ENCODE data around the gene INHBB. TPM values are rescaled to one million over a fixed set of nuclear protein-coding genes. Genes with fewer than 3 reads are reported as not detected.

The INHBB gene
- total and polyA plus RNA-seq, 4 donors: 0.97 to 7.8 (median 5.8) TPM

DNA sequence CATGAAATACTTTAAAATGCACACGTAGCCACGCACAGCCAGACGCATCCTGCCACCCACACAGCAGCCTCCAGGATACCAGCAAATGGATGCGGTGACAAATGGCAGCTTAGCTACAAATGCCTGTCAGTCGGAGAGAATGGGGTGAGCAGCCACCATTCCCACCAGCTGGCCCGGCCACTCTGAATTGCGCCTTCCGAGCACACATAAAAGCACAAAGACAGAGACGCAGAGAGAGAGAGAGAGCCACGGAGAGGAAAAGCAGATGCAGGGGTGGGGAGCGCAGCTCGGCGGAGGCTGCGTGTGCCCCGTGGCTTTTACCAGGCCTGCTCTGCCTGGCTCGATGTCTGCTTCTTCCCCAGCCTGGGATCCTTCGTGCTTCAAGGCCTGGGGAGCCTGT is 4.1 kb downstream of the INHBB start:
- H3K4me3 ChIP-seq: no peak overlapping the region
- peaks cover 0 to 12% (median 4%) of the 10 kb centered on the region in 5 donors for H3K4me1 ChIP-seq (ENCODE audit: control insufficient read depth in 5 of 5, insufficient read depth in 5 of 5, low read length in 5 of 5)
- H3K9ac ChIP-seq (ENCODE audit: insufficient read depth in 1 of 2, low read length in 2 of 2): no peak overlapping the region
- H3K9me3 ChIP-seq (ENCODE audit: control insufficient read depth in 4 of 4, insufficient read depth in 3 of 4, low read length in 3 of 4): no peaks in the 10 kb centered on the region
- ATAC-seq (ENCODE audit: insufficient read depth, low FRiP score): no peak
- peaks cover 0 to 48% (median 31%) of the 10 kb centered on the region in 3 donors for H3K27me3 ChIP-seq (ENCODE audit: control insufficient read depth in 3 of 3, insufficient read depth in 3 of 3, low read length in 2 of 3)
- TF ChIP-seq, protein P1, sequence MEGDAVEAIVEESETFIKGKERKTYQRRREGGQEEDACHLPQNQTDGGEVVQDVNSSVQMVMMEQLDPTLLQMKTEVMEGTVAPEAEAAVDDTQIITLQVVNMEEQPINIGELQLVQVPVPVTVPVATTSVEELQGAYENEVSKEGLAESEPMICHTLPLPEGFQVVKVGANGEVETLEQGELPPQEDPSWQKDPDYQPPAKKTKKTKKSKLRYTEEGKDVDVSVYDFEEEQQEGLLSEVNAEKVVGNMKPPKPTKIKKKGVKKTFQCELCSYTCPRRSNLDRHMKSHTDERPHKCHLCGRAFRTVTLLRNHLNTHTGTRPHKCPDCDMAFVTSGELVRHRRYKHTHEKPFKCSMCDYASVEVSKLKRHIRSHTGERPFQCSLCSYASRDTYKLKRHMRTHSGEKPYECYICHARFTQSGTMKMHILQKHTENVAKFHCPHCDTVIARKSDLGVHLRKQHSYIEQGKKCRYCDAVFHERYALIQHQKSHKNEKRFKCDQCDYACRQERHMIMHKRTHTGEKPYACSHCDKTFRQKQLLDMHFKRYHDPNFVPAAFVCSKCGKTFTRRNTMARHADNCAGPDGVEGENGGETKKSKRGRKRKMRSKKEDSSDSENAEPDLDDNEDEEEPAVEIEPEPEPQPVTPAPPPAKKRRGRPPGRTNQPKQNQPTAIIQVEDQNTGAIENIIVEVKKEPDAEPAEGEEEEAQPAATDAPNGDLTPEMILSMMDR (IDR thresholded peaks at IDR 0.05; ENCODE audit: control extremely low read depth, extremely low read depth): no peak
- no peak for DNase-seq
- WGBS, 2 donors: 55 to 74% methylated on average over 17 of the region's 17 CpGs
- H3K36me3 ChIP-seq (ENCODE audit: control insufficient read depth in 4 of 4, insufficient read depth in 4 of 4, low read length in 4 of 4): no peaks in the 10 kb centered on the region
- no peak overlapping the region for H3K27ac ChIP-seq (ENCODE audit: low read depth in 1 of 2, low read length in 1 of 2)

- Histone ChIP-seq H3K4me1 (ENCODE audit: control insufficient read depth in 5 of 5, insufficient read depth in 5 of 5, low read length in 5 of 5) (peaks cover 0 to 11% (median 4%) of the 10 kb centered on the region in 5 donors), H3K9me3 (ENCODE audit: control insufficient read depth in 4 of 4, insufficient read depth in 3 of 4, low read length in 3 of 4) (no peaks in the 10 kb centered on the region), H3K27me3 (ENCODE audit: control insufficient read depth in 3 of 3, insufficient read depth in 3 of 3, low read length in 2 of 3) (peaks cover 0 to 48% (median 31%) of the 10 kb centered on the region in 3 donors), H3K9ac (ENCODE audit: insufficient read depth in 1 of 2, low read length in 2 of 2) (no peak overlapping the region), H3K4me3 (no peak overlapping the region), H3K27ac (ENCODE audit: low read depth in 1 of 2, low read length in 1 of 2) (no peak overlapping the region), H3K36me3 (ENCODE audit: control insufficient read depth in 4 of 4, insufficient read depth in 4 of 4, low read length in 4 of 4) (no peaks in the 10 kb centered on the region)
- ATAC-seq (ENCODE audit: insufficient read depth, low FRiP score) (no peak), DNase-seq (no peak)
- TF ChIP-seq, protein P1 (IDR thresholded peaks at IDR 0.05; ENCODE audit: control extremely low read depth, extremely low read depth): no peak
- WGBS, 2 donors: 77 to 83% methylated on average over 23 of the region's 23 CpGs
Measured at GRCh38 chr2:120350801-120351320, 4.9 kb downstream of the INHBB start.

DNA sequence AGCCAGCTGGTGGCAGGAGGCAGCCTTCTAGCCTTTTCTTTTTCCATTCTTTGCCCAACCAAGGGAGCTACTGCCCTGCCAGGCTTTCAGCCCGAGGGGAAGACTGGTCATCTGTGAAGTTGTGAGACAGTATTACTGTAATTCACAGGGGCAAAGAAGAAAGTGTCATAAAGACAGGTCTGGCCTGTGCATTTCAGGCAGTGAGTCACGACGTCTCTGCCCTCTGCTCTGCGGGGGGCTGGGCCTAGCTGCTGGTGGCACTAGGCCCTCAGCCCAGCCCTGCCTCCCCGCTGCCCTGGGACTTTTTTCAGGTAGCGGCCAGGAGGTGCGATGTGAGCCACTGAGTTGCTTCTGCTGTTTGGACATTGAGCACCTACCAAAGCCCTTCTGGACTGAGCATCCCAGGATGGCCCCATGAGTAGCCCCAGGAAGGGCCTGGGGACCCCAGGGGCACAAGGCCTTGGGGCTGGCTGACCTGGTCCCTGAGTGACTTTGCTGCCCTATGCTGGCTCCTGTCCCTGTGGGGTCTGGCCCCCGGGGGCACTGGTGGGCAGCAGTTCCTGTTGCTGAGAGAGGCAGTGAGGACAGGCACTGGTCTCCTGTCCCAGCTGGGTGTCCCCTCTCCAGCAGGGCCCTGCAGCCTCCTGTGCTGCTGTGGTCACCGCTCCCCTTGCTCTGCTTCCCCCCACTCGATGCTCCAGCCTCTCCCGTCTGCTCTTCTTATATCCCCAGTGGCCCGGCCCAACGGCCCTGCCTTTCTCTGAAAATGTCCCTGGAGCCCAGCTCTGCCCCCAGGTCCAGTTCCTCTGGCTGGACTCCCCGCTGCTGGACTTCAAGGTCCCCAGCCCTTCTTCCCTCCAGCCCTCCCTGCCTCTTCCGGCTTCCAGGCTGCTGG is 7.0 kb downstream of the INHBB start:
- H3K27ac ChIP-seq (ENCODE audit: low read depth in 1 of 2, low read length in 1 of 2): no peak overlapping the region
- no peak overlapping the region for H3K4me3 ChIP-seq
- TF ChIP-seq, protein P1 (IDR thresholded peaks at IDR 0.05; ENCODE audit: control extremely low read depth, extremely low read depth): no peak
- H3K36me3 ChIP-seq (ENCODE audit: control insufficient read depth in 4 of 4, insufficient read depth in 4 of 4, low read length in 4 of 4): no peaks in the 10 kb centered on the region
- no peaks in the 10 kb centered on the region for H3K4me1 ChIP-seq (ENCODE audit: control insufficient read depth in 5 of 5, insufficient read depth in 5 of 5, low read length in 5 of 5)
- no peak overlapping the region for H3K9ac ChIP-seq (ENCODE audit: insufficient read depth in 1 of 2, low read length in 2 of 2)
- H3K27me3 ChIP-seq (ENCODE audit: control insufficient read depth in 3 of 3, insufficient read depth in 3 of 3, low read length in 2 of 3): peaks cover 0 to 45% (median 27%) of the 10 kb centered on the region in 3 donors
- H3K9me3 ChIP-seq (ENCODE audit: control insufficient read depth in 4 of 4, insufficient read depth in 3 of 4, low read length in 3 of 4): no peaks in the 10 kb centered on the region
- no peak for DNase-seq
- ATAC-seq (ENCODE audit: insufficient read depth, low FRiP score): no peak
- 88 to 93% methylated on average over 15 of the region's 15 CpGs for WGBS, 2 donors
